Measurements from ENCODE around the gene MTARC1. TPM values are rescaled to one million over a fixed set of nuclear protein-coding genes. Genes with fewer than 3 reads are reported as not detected.

MTARC1 gene
- total and polyA plus RNA-seq, 2 donors (not counting 1 experiment from before 2014, with no cell fraction given): 0.49 to 2.9 TPM

DNA sequence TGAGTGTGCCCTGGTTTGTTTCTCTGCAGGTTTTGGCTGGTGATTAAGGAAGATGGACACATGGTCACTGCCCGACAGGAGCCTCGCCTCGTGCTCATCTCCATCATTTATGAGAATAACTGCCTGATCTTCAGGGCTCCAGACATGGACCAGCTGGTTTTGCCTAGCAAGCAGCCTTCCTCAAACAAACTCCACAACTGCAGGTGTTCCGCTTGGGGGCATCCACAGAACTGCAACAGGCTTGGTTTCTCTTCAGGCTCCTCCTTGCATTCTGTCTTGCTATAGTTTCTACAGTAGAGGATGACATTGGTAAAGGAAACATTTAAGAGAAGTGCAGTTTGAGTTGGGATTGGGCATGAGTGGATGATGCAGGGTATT lies 31.8 kb upstream of the MTARC1 start:
- no peak for TF ChIP-seq EZH2 (IDR thresholded peaks at IDR 0.05; ENCODE audit: borderline replicate concordance, insufficient read depth, low read depth, low read length, poor library complexity, severe bottlenecking)
- no peak for TF ChIP-seq CTCF (IDR thresholded peaks at IDR 0.05)
- H4K20me1 ChIP-seq (ENCODE audit: control insufficient read depth, insufficient read depth, low read length, poor library complexity, severe bottlenecking): no peaks in the 10 kb centered on the region
- H2AFZ ChIP-seq (ENCODE audit: insufficient read depth, low read depth, low read length, poor library complexity, severe bottlenecking): no peak overlapping the region
- no peak overlapping the region for H3K9ac ChIP-seq (ENCODE audit: low read length)
- H3K4me3 Mint-ChIP-seq: no peak overlapping the region
- H3K79me2 ChIP-seq (ENCODE audit: control insufficient read depth, insufficient read depth, low read length): no peaks in the 10 kb centered on the region
- intact Hi-C loops (cut with micrococcal nuclease): no loop called here
- H3K36me3 ChIP-seq (replicated peaks in 1 of 2; ENCODE audit: control extremely low read depth in 1 of 2, control insufficient read depth in 1 of 2, extremely low read depth in 1 of 2, insufficient read depth in 2 of 2, low read length in 1 of 2): no peaks in the 10 kb centered on the region
- no peak overlapping the region for H3K4me3 ChIP-seq (ENCODE audit: control extremely low read depth in 1 of 5, extremely low read depth in 1 of 5, insufficient read depth in 1 of 5, low read depth in 2 of 5, low read length in 4 of 5)
- H3K4me2 ChIP-seq (replicated peaks; ENCODE audit: low read depth, low read length, poor library complexity, severe bottlenecking): no peak overlapping the region
- ChIA-PET CTCF (interaction anchor here (1.6 kb wide), 1 partner anchor 22 kb away, joined by 6 read pairs; no protein-coding TSS in a partner anchor), POLR2A (interaction anchor here (0.6 kb wide), 1 partner anchor 493 kb away, joined by 7 read pairs; no protein-coding TSS in a partner anchor)
- peaks cover 0 to 9% (median 3%) of the 10 kb centered on the region in 4 experiments for H3K27me3 ChIP-seq (replicated peaks in 1 of 4; ENCODE audit: control extremely low read depth in 1 of 4, control insufficient read depth in 3 of 4, insufficient read depth in 4 of 4, low read length in 3 of 4)
- H3K4me1 Mint-ChIP-seq: peaks cover 8% of the 10 kb centered on the region
- peaks cover 11% of the 10 kb centered on the region for H3K27me3 Mint-ChIP-seq
- WGBS (ENCODE audit: insufficient coverage): 91% methylated on average over 3 of the region's 4 CpGs
- H3K27ac ChIP-seq (ENCODE audit: low read length in 2 of 2): no peak overlapping the region
- ATAC-seq (ENCODE audit: low read depth): no peak
- no peaks in the 10 kb centered on the region for H3K9me3 Mint-ChIP-seq (ENCODE audit: insufficient read depth)
- DNase-seq: no peak
- no peaks in the 10 kb centered on the region for H3K9me3 ChIP-seq (ENCODE audit: control extremely low read depth in 1 of 3, control insufficient read depth in 2 of 3, insufficient read depth in 1 of 3, low read length in 2 of 3)
- H3K27ac Mint-ChIP-seq: no peak overlapping the region
- peaks cover 3 to 4% of the 10 kb centered on the region in 2 donors for H3K4me1 ChIP-seq (ENCODE audit: control insufficient read depth in 2 of 2, insufficient read depth in 2 of 2, low read length in 2 of 2)

DNA sequence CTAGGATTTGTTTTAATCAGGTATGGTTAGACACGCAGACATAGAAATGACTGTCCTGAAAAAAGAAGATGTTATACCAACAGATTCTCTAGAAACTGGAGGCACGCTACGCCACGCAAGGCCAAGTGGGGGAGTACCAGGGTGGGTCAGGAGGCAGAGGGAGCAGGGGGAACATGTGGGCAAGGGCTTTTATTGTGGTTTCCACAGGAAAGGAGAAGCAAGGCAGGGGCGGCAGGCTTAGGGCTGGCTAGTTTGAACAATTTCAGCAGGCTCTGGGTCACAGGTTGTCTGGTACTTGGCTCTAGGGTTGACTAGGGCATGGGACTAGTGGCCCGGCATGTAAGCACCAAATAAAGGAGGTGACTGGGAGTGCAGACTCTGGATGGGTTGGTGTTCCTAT lies 31.4 kb upstream of the MTARC1 start:
- Histone ChIP-seq H4K20me1 (ENCODE audit: control insufficient read depth, insufficient read depth, low read length, poor library complexity, severe bottlenecking) (no peaks in the 10 kb centered on the region), H3K4me1 (ENCODE audit: control insufficient read depth in 2 of 2, insufficient read depth in 2 of 2, low read length in 2 of 2) (peaks cover 1 to 2% of the 10 kb centered on the region in 2 donors), H3K79me2 (ENCODE audit: control insufficient read depth, insufficient read depth, low read length) (no peaks in the 10 kb centered on the region), H3K9ac (ENCODE audit: low read length) (no peak overlapping the region), H3K9me3 (ENCODE audit: control extremely low read depth in 1 of 3, control insufficient read depth in 2 of 3, insufficient read depth in 1 of 3, low read length in 2 of 3) (no peaks in the 10 kb centered on the region), H3K36me3 (replicated peaks in 1 of 2; ENCODE audit: control extremely low read depth in 1 of 2, control insufficient read depth in 1 of 2, extremely low read depth in 1 of 2, insufficient read depth in 2 of 2, low read length in 1 of 2) (no peaks in the 10 kb centered on the region), H3K4me2 (replicated peaks; ENCODE audit: low read depth, low read length, poor library complexity, severe bottlenecking) (no peak overlapping the region), H2AFZ (ENCODE audit: insufficient read depth, low read depth, low read length, poor library complexity, severe bottlenecking) (no peak overlapping the region), H3K27me3 (replicated peaks in 1 of 4; ENCODE audit: control extremely low read depth in 1 of 4, control insufficient read depth in 3 of 4, insufficient read depth in 4 of 4, low read length in 3 of 4) (peaks cover 0 to 7% (median 1%) of the 10 kb centered on the region in 4 experiments), H3K27ac (ENCODE audit: low read length in 2 of 2) (no peak overlapping the region), H3K4me3 (ENCODE audit: control extremely low read depth in 1 of 5, extremely low read depth in 1 of 5, insufficient read depth in 1 of 5, low read depth in 2 of 5, low read length in 4 of 5) (no peak overlapping the region)
- POLR2A ChIA-PET: no interaction called here
- H3K4me1 Mint-ChIP-seq: peaks cover 5% of the 10 kb centered on the region
- H3K27ac Mint-ChIP-seq: no peak overlapping the region
- TF ChIP-seq EZH2 (IDR thresholded peaks at IDR 0.05; ENCODE audit: borderline replicate concordance, insufficient read depth, low read depth, low read length, poor library complexity, severe bottlenecking) (no peak), CTCF (IDR thresholded peaks at IDR 0.05) (no peak)
- H3K27me3 Mint-ChIP-seq: peaks cover 11% of the 10 kb centered on the region
- WGBS (ENCODE audit: insufficient coverage): 79% methylated on average over 6 of the region's 6 CpGs
- intact Hi-C loops (cut with micrococcal nuclease): no loop called here
- no peak overlapping the region for H3K4me3 Mint-ChIP-seq
- DNase-seq: no peak
- H3K9me3 Mint-ChIP-seq (ENCODE audit: insufficient read depth): no peaks in the 10 kb centered on the region
- CTCF ChIA-PET: interaction anchor here (1.6 to 1.8 kb wide), 2 partner anchors 21 to 22 kb away, joined by 5 to 6 read pairs; no protein-coding TSS in a partner anchor
- no peak for ATAC-seq (ENCODE audit: low read depth)

Data from B cell (primary cell).